SK-N-SH treated with all-trans-retinoic acid at 6 μM for 48 hours (cell line): ENCODE results near the gene USP12.

Source experiments
- ARNTL ChIP-seq: fragments of 450-650 bp; formaldehyde crosslinking; IDR thresholded peaks from 2 replicates; pipeline ENCODE4 v1.5.0; 2020; ENCODE audit warnings: low read depth, mild to moderate bottlenecking, moderate library complexity, borderline replicate concordance
- ZC3H10 ChIP-seq: fragments of 250-450 bp; sonication (Bioruptor Pico); IDR thresholded peaks from 2 replicates; pipeline ENCODE4 v1.5.1; 2021; ENCODE audit warnings: mild to moderate bottlenecking, moderate library complexity
- ZFP30 ChIP-seq: fragments of 450-650 bp; formaldehyde crosslinking; IDR thresholded peaks from 2 replicates; pipeline ENCODE4 v1.5.0; 2022; ENCODE audit warnings: mild to moderate bottlenecking, moderate library complexity
- ZNF70 ChIP-seq: fragments of 450-650 bp; formaldehyde crosslinking; IDR thresholded peaks from 2 replicates; pipeline ENCODE4 v1.5.0; 2020; ENCODE audit warnings: mild to moderate bottlenecking, moderate library complexity
- TF ChIP-seq, protein P1 (sequence below): fragments of 250-450 bp; sonication (Bioruptor Pico); IDR thresholded peaks from 2 replicates; pipeline ENCODE4 v1.5.1; 2021; ENCODE audit warnings: mild to moderate bottlenecking, moderate library complexity
- TF ChIP-seq, protein P2 (sequence below): fragments of 250-450 bp; sonication (Bioruptor Pico); IDR thresholded peaks from 2 replicates; pipeline ENCODE4 v1.8.0; 2020; ENCODE audit warnings: mild to moderate bottlenecking, moderate library complexity, borderline replicate concordance
- TF ChIP-seq, protein P3 (sequence below): fragments of 250-450 bp; sonication (Bioruptor Pico); IDR thresholded peaks from 2 replicates; pipeline ENCODE4 v1.5.1; 2020; ENCODE audit warnings: low read depth, mild to moderate bottlenecking, moderate library complexity

DNA sequence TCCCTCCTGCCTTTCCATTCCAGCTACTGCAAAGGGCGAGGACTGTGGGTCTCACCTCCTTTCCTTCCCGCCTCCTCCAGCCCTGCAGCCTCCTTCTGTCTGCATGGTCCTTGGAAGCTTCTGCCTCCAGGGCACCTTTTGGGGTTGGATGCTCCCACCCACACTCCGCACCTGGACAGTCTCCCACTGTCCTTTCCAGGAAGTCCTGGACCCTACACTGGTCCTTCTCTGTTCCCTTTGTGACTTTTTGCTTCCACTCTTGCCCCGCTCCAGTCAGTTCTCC lies 130.8 kb downstream of the USP12 start:
- TF ChIP-seq ZC3H10 (no peak), ARNTL (no peak), ZFP30 (CRISPR knock-in tag) (no peak), ZNF70 (CRISPR knock-in tag) (no peak)
- TF ChIP-seq, protein P1, sequence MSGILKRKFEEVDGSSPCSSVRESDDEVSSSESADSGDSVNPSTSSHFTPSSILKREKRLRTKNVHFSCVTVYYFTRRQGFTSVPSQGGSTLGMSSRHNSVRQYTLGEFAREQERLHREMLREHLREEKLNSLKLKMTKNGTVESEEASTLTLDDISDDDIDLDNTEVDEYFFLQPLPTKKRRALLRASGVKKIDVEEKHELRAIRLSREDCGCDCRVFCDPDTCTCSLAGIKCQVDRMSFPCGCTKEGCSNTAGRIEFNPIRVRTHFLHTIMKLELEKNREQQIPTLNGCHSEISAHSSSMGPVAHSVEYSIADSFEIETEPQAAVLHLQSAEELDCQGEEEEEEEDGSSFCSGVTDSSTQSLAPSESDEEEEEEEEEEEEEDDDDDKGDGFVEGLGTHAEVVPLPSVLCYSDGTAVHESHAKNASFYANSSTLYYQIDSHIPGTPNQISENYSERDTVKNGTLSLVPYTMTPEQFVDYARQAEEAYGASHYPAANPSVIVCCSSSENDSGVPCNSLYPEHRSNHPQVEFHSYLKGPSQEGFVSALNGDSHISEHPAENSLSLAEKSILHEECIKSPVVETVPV (CRISPR knock-in tag): no peak
- TF ChIP-seq, protein P2, sequence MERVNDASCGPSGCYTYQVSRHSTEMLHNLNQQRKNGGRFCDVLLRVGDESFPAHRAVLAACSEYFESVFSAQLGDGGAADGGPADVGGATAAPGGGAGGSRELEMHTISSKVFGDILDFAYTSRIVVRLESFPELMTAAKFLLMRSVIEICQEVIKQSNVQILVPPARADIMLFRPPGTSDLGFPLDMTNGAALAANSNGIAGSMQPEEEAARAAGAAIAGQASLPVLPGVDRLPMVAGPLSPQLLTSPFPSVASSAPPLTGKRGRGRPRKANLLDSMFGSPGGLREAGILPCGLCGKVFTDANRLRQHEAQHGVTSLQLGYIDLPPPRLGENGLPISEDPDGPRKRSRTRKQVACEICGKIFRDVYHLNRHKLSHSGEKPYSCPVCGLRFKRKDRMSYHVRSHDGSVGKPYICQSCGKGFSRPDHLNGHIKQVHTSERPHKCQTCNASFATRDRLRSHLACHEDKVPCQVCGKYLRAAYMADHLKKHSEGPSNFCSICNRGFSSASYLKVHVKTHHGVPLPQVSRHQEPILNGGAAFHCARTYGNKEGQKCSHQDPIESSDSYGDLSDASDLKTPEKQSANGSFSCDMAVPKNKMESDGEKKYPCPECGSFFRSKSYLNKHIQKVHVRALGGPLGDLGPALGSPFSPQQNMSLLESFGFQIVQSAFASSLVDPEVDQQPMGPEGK: no peak
- TF ChIP-seq, protein P3, sequence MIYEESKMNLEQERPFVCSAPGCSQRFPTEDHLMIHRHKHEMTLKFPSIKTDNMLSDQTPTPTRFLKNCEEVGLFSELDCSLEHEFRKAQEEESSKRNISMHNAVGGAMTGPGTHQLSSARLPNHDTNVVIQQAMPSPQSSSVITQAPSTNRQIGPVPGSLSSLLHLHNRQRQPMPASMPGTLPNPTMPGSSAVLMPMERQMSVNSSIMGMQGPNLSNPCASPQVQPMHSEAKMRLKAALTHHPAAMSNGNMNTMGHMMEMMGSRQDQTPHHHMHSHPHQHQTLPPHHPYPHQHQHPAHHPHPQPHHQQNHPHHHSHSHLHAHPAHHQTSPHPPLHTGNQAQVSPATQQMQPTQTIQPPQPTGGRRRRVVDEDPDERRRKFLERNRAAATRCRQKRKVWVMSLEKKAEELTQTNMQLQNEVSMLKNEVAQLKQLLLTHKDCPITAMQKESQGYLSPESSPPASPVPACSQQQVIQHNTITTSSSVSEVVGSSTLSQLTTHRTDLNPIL: no peak
